GM18505 (cell line): ENCODE measurements around the gene MICOS13.

Source experiments
- ATAC-seq: cut with Tn5 transposase; IDR thresholded peaks from one replicate; pipeline ENCODE4 v1.9.1; 2021; ENCODE audit not compliant: unreplicated experiment
- POLR2A ChIP-seq: IDR thresholded peaks from 4 replicates; pipeline ENCODE4 v1.6.1; 2011; ENCODE audit warnings: borderline replicate concordance; ENCODE audit not compliant: insufficient read depth, insufficient read length; ENCODE audit errors: extremely low read depth

Gene MICOS13

GRCh38 chr19:5646703-5647102 lies 33.6 kb downstream of the MICOS13 start:
- no peak for ATAC-seq

DNA sequence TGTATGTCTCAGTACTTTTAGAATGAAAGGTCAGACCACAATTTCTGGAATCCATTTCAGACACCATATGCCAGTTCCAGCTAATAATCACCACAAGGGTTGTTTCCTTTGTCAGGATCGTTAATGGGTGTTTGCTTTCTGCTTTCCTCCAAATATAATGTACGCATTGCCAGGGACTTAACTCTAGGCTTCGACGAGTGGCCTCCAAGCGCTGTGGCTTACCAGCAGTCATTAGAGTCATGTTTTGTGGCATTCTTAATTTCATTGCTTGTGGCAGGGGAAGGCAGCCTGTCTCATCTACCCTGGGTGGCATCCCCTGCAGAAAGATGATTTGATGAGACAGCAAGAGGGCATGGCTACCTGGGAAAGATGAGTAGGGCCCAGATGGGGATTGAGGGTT lies 34.9 kb downstream of the MICOS13 start:
- TF ChIP-seq POLR2A, result no peak
- no peak for ATAC-seq

More at GRCh38 chr19:5646703-5647102, 33.6 kb downstream of the MICOS13 start:
- no peak for TF ChIP-seq POLR2A

DNA sequence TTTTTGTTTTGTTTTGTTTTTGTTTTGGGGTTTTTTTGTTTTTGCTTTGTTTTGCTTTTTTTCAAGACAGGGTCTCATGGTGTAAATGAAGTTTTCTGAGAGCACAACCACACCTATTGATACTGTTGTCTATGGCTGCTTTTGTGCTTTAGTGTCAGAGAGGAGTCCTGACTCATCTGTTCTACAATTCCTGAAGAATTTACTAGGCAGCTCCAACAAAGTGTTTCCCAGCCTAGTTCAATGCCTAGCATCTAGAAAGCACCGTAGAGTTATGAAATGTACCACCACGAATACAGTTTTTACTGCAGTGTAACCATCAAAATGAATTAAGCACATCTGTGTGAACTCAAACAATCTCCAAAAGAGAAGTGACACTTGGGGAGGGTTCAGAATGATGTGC lies 36.3 kb downstream of the MICOS13 start:
- ATAC-seq, result no peak
- TF ChIP-seq POLR2A, result no peak

- no peak for TF ChIP-seq POLR2A
- ATAC-seq, result no peak
Measured at GRCh38 chr19:5643060-5643459, 37.3 kb downstream of the MICOS13 start.

GRCh38 chr19:5642204-5642603 lies 38.1 kb downstream of the MICOS13 start:
- ATAC-seq, result no peak
- no peak for TF ChIP-seq POLR2A

DNA sequence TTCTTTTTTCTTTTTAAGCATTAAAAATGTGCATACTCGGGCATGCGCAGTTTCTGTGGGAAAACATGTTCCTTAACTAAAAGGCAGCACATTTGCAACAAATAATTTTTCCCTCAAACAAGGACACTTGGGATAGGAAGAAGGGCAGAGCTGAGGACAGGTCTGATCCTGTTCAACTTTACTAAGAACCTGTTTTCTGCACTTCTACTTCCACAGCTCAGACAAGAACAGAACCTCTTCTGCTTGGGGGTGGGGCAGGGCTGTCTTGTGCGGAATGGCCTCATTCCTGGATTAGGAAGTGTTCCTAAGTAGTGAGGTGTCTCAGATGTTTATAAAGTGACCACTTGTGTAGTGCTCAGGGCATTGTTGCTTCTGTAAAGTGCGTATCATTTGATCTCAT lies 39.1 kb downstream of the MICOS13 start:
- no peak for ATAC-seq

GRCh38 chr19:5637971-5638370 lies 42.3 kb downstream of the MICOS13 start:
- no peak for ATAC-seq

More for the DNA sequence above, 39.1 kb downstream of the MICOS13 start:
- TF ChIP-seq POLR2A, result no peak

DNA sequence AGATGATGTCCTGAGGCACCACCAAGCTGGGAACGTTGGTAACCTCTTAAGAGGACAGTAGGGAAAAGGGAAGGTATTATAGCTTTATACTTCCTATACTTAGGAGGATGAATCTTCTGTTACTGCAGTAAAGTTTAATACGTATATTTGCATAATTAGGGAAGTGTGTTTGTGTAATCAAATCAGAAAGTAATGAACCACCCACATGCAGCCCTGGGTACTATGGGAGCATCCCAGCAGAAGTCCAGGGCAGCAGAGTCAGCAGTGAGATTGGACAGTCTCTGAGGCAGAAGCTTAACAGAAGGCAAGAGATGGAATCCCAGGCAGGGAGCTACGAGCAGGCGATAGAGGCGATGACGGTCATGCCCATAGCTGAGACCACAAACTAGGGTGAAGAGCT lies 44.9 kb downstream of the MICOS13 start:
- ATAC-seq, result no peak
- TF ChIP-seq POLR2A, result no peak

More at GRCh38 chr19:5637971-5638370, 42.3 kb downstream of the MICOS13 start:
- no peak for TF ChIP-seq POLR2A

GRCh38 chr19:5632657-5633056 lies 47.7 kb downstream of the MICOS13 start:
- TF ChIP-seq POLR2A, result no peak
- no peak for ATAC-seq

DNA sequence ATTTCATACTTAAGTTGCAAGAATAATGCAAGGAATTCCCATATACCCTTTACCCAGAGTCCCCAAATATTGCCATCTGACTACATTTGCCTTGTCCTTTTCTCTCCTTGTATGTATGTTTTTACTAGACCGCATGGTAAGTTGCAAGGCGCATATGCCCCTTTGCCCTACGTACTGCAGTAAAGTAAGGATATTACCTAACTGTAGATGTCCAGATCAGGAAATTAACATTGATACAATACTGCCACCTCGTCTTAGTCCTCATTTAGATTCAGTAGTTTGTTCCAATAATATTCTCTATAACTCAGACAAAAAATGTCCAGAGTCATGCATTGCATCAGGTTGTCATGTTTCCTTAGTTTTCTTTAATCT lies 48.1 kb downstream of the MICOS13 start:
- ATAC-seq, result no peak
- TF ChIP-seq POLR2A, result no peak

GRCh38 chr19:5631567-5632240 lies 48.6 kb downstream of the MICOS13 start:
- no peak for ATAC-seq

GRCh38 chr19:5628919-5629481 lies 51.3 kb downstream of the MICOS13 start:
- no peak for ATAC-seq

More at GRCh38 chr19:5631567-5632240, 48.6 kb downstream of the MICOS13 start:
- TF ChIP-seq POLR2A, result no peak

GRCh38 chr19:5628461-5628860 lies 51.9 kb downstream of the MICOS13 start:
- no peak for TF ChIP-seq POLR2A
- no peak for ATAC-seq

More at GRCh38 chr19:5628919-5629481, 51.3 kb downstream of the MICOS13 start:
- TF ChIP-seq POLR2A, result no peak
